Measurements from ENCODE around the gene MSLN.

- TF ChIP-seq CTCF (conservative IDR thresholded peaks at IDR 0.05) (no peak), ZFX (IDR thresholded peaks at IDR 0.05) (no peak)
These were observed 9.2 kb upstream of the MSLN start for GRCh38 chr16:751152-752006.
